Fibroblast of lung (primary cell): ENCODE results near the gene PCBD1. TPM values are rescaled to one million over a fixed set of nuclear protein-coding genes. Genes with fewer than 3 reads are reported as not detected.

ENCODE experiments used
- DNase-seq, 2 donors: peaks; one replicate each; pipeline versions ENCODE4 v3.0.0 to v3.0.0-alpha.2; 2010; ENCODE audit warnings: low read depth in 2 of 2
- H2AFZ ChIP-seq: 2 replicates; pipeline ENCODE4 v1.5.1; 2012; ENCODE audit warnings: low read length, control low read depth, inconsistent platforms
- H3K27ac ChIP-seq: 2 replicates; pipeline ENCODE4 v1.5.1; 2011; ENCODE audit warnings: low read length, control low read depth; ENCODE audit not compliant: insufficient read depth
- H3K27me3 ChIP-seq: 2 replicates; pipeline ENCODE4 v1.5.1; 2011; ENCODE audit warnings: mild to moderate bottlenecking, low read length; ENCODE audit not compliant: control insufficient read depth, insufficient read depth
- H3K36me3 ChIP-seq: 2 replicates; pipeline ENCODE4 v1.5.1; 2011; ENCODE audit warnings: low read length; ENCODE audit not compliant: control insufficient read depth, insufficient read depth
- H3K4me1 ChIP-seq: 2 replicates; pipeline ENCODE4 v1.5.1; 2011; ENCODE audit warnings: low read length; ENCODE audit not compliant: control insufficient read depth, insufficient read depth; ENCODE audit errors: extremely low read depth
- H3K4me2 ChIP-seq: 2 replicates; pipeline ENCODE4 v1.5.1; 2011; ENCODE audit warnings: low read length, control low read depth; ENCODE audit not compliant: insufficient read depth; ENCODE audit errors: extremely low read depth
- H3K4me3 ChIP-seq, 4 experiments: fragments of 200-600 bp in 1 of 4; sonication (generic) in 1 of 4; replicated peaks in 1 of 4; 2 replicates each; pipeline ENCODE4 v1.5.1; 2011 to 2016; ENCODE audit warnings: low read length in 4 of 4, low read depth in 3 of 4, mild to moderate bottlenecking in 3 of 4, control low read depth in 2 of 4, inconsistent platforms in 1 of 4, mixed read lengths in 1 of 4; ENCODE audit not compliant: insufficient read depth in 1 of 4; ENCODE audit errors: control extremely low read depth in 1 of 4
- H3K79me2 ChIP-seq: 2 replicates; pipeline ENCODE4 v1.5.1; 2012; ENCODE audit warnings: mild to moderate bottlenecking, low read length, inconsistent platforms; ENCODE audit not compliant: control insufficient read depth, insufficient read depth
- H3K9ac ChIP-seq: 2 replicates; pipeline ENCODE4 v1.5.1; 2011; ENCODE audit warnings: mild to moderate bottlenecking, low read length, control low read depth; ENCODE audit not compliant: insufficient read depth
- H3K9me3 ChIP-seq: 2 replicates; pipeline ENCODE4 v1.5.1; 2012; ENCODE audit warnings: low read depth, low read length; ENCODE audit not compliant: control insufficient read depth, insufficient read depth
- H4K20me1 ChIP-seq: 2 replicates; pipeline ENCODE4 v1.5.1; 2011; ENCODE audit warnings: low read length; ENCODE audit not compliant: control insufficient read depth, insufficient read depth; ENCODE audit errors: extremely low read depth
- CTCF ChIP-seq, 2 donors: IDR thresholded peaks in 1 of 2; conservative IDR thresholded peaks in 1 of 2; 1 replicate in 1 of 2; 2 replicates in 1 of 2; pipeline ENCODE4 v1.5.1; 2011 to 2012; ENCODE audit warnings: low read length in 2 of 2, control low read depth in 1 of 2, inconsistent platforms in 1 of 2, low read depth in 1 of 2, mild to moderate bottlenecking in 1 of 2
- EZH2 ChIP-seq: IDR thresholded peaks from 2 replicates; pipeline ENCODE4 v1.5.1; 2012; ENCODE audit warnings: low read length, control low read depth, mild to moderate bottlenecking; ENCODE audit errors: missing control alignments
- polyA plus RNA-seq, 2 donors: library from polyadenylated mRNA; depleted of rRNA in 1 of 2; stranded (reverse) in 1 of 2; unstranded in 1 of 2; fragments of >200 nt; gene quantifications; 2 replicates each; pipeline ENCODE4 v1.2.1, GENCODE V29; 2011 to 2012; ENCODE audit warnings: missing spikeins in 1 of 2
- total RNA-seq: library from RNA; depleted of rRNA; stranded (reverse); fragments of >200 nt; gene quantifications from 2 replicates; pipeline ENCODE4 v1.2.1, GENCODE V29; 2014

The PCBD1 gene
- total and polyA plus RNA-seq, 2 donors (not counting 1 experiment from before 2014, with no cell fraction given) = 31.2 to 46.6 TPM

GRCh38 chr10:70911386-70911785, 23.0 kb upstream of the PCBD1 start:
- no peak for DNase-seq

GRCh38 chr10:70910486-70911341, 22.3 kb upstream of the PCBD1 start:
- Histone ChIP-seq H3K4me1 (no peaks in the 10 kb centered on the region), H3K79me2 (no peaks in the 10 kb centered on the region), H2AFZ (no peak overlapping the region), H3K4me3 (no peak overlapping the region), H3K9ac (no peak overlapping the region), H3K4me2 (no peak overlapping the region), H3K27me3 (peaks cover 14% of the 10 kb centered on the region), H3K9me3 (no peaks in the 10 kb centered on the region), H3K36me3 (no peaks in the 10 kb centered on the region), H3K27ac (no peak overlapping the region), H4K20me1 (no peaks in the 10 kb centered on the region)
- TF ChIP-seq EZH2 = no peak
- TF ChIP-seq CTCF (conservative IDR thresholded peaks at IDR 0.05 in 1 of 2, IDR thresholded peaks at IDR 0.05 in 1 of 2; ENCODE audit: low read depth in 1 of 2, low read length in 2 of 2) = no peak
- DNase-seq = no peak

More at GRCh38 chr10:70911386-70911785, 23.0 kb upstream of the PCBD1 start:
- no peaks in the 10 kb centered on the region for H3K36me3 ChIP-seq
- H3K9me3 ChIP-seq = no peaks in the 10 kb centered on the region
- no peaks in the 10 kb centered on the region for H3K4me1 ChIP-seq
- H3K4me2 ChIP-seq = no peak overlapping the region
- H3K79me2 ChIP-seq = no peaks in the 10 kb centered on the region
- TF ChIP-seq CTCF (conservative IDR thresholded peaks at IDR 0.05 in 1 of 2, IDR thresholded peaks at IDR 0.05 in 1 of 2; ENCODE audit: low read depth in 1 of 2, low read length in 2 of 2) = no peak
- no peak for TF ChIP-seq EZH2
- H4K20me1 ChIP-seq = no peaks in the 10 kb centered on the region
- H3K9ac ChIP-seq = no peak overlapping the region
- H3K27ac ChIP-seq = no peak overlapping the region
- no peak overlapping the region for H3K4me3 ChIP-seq
- no peak overlapping the region for H2AFZ ChIP-seq
- peaks cover 14% of the 10 kb centered on the region for H3K27me3 ChIP-seq

GRCh38 chr10:70909326-70909935, 21.1 kb upstream of the PCBD1 start:
- no peak for DNase-seq
- TF ChIP-seq CTCF (conservative IDR thresholded peaks at IDR 0.05 in 1 of 2, IDR thresholded peaks at IDR 0.05 in 1 of 2; ENCODE audit: low read depth in 1 of 2, low read length in 2 of 2) (no peak), EZH2 (no peak)
- Histone ChIP-seq H3K27ac (no peak overlapping the region), H3K27me3 (peaks cover 14% of the 10 kb centered on the region), H3K4me1 (no peaks in the 10 kb centered on the region), H3K9ac (no peak overlapping the region), H2AFZ (no peak overlapping the region), H3K4me3 (no peak overlapping the region), H3K36me3 (no peaks in the 10 kb centered on the region), H4K20me1 (no peaks in the 10 kb centered on the region), H3K9me3 (no peaks in the 10 kb centered on the region), H3K4me2 (no peak overlapping the region), H3K79me2 (no peaks in the 10 kb centered on the region)
